ENCODE data around the gene BRF1.
"Not testable (repeated sequence)": the region's sequence is repeated elsewhere in the genome, so short reads cannot be mapped to it uniquely, and the experiment has no call there.

GRCh38 chr14:105297311-105297710, 3.5 kb downstream of the BRF1 start:
- TF ChIP-seq FOXJ3 (CRISPR knock-in tag; IDR thresholded peaks at IDR 0.05; ENCODE audit: borderline replicate concordance); CREB1 (CRISPR knock-in tag; IDR thresholded peaks at IDR 0.05); FOXK1 (CRISPR knock-in tag; IDR thresholded peaks at IDR 0.05); GABPB1 (CRISPR knock-in tag; IDR thresholded peaks at IDR 0.05); MAX (CRISPR knock-in tag; IDR thresholded peaks at IDR 0.05): not testable (repeated sequence)

Data from WTC11 (cell line).